IMR-90 (cell line): ENCODE data around the gene CRCP.

Source experiments
- BHLHE40 ChIP-seq: fragments of 150-350 bp; IDR thresholded peaks from 2 replicates; pipeline ENCODE4 v1.6.1; 2016; ENCODE audit warnings: mild to moderate bottlenecking, low read depth, low read length
- CEBPB ChIP-seq: IDR thresholded peaks from 2 replicates; pipeline ENCODE4 v1.6.1; 2012; ENCODE audit warnings: low read depth, low read length, improper control_type of control experiment
- CHD1 ChIP-seq: IDR thresholded peaks from 2 replicates; pipeline ENCODE4 v1.6.1; 2012; ENCODE audit warnings: low read depth, low read length, improper control_type of control experiment
- CTCF ChIP-seq: conservative IDR thresholded peaks from 2 replicates; pipeline ENCODE4 v1.5.1; 2012; ENCODE audit warnings: mild to moderate bottlenecking, low read depth, low read length, improper control_type of control experiment
- ELK1 ChIP-seq: fragments of 150-350 bp; IDR thresholded peaks from 2 replicates; pipeline ENCODE4 v1.6.1; 2016; ENCODE audit warnings: low read depth, mild to moderate bottlenecking, low read length, moderate library complexity, borderline replicate concordance
- MAFK ChIP-seq: IDR thresholded peaks from 2 replicates; pipeline ENCODE4 v1.6.1; 2012; ENCODE audit warnings: low read depth, low read length, improper control_type of control experiment
- MAZ ChIP-seq: IDR thresholded peaks from 2 replicates; pipeline ENCODE4 v1.6.1; 2012; ENCODE audit warnings: low read depth, mild to moderate bottlenecking, low read length, improper control_type of control experiment, moderate library complexity, borderline replicate concordance
- MXI1 ChIP-seq: IDR thresholded peaks from 2 replicates; pipeline ENCODE4 v1.6.1; 2012; ENCODE audit warnings: low read depth, mild to moderate bottlenecking, low read length, moderate library complexity, borderline replicate concordance
- NFE2L2 ChIP-seq: fragments of 150-350 bp; IDR thresholded peaks from 2 replicates; pipeline ENCODE4 v1.6.1; 2016; ENCODE audit warnings: low read depth, mild to moderate bottlenecking, low read length
- POLR2A ChIP-seq: IDR thresholded peaks from 2 replicates; pipeline ENCODE4 v1.6.1; 2012; ENCODE audit warnings: mild to moderate bottlenecking, low read depth, low read length
- RAD21 ChIP-seq: IDR thresholded peaks from 2 replicates; pipeline ENCODE4 v1.6.1; 2012; ENCODE audit warnings: low read length, improper control_type of control experiment
- RFX5 ChIP-seq: IDR thresholded peaks from 2 replicates; pipeline ENCODE4 v1.8.0; 2012; ENCODE audit warnings: low read depth, mild to moderate bottlenecking, low read length, moderate library complexity
- SMC3 ChIP-seq: fragments of 150-350 bp; IDR thresholded peaks from 2 replicates; pipeline ENCODE4 v1.6.1; 2016; ENCODE audit warnings: low read depth, mild to moderate bottlenecking, antibody characterized with exemption, low read length, moderate library complexity
- USF2 ChIP-seq: fragments of 150-350 bp; IDR thresholded peaks from 2 replicates; pipeline ENCODE4 v1.6.1; 2017; ENCODE audit warnings: mild to moderate bottlenecking, antibody characterized with exemption, low read length, low read depth

GRCh38 chr7:66167773-66168387, 53.2 kb downstream of the CRCP start:
- TF ChIP-seq POLR2A: no peak
- TF ChIP-seq CTCF: no peak
- no peak for TF ChIP-seq RFX5
- TF ChIP-seq CEBPB: peak; percentile 28; the same call in 1 of the 2 replicates
- TF ChIP-seq MAZ: no peak
- no peak for TF ChIP-seq RAD21
- TF ChIP-seq USF2: no peak
- peak; percentile 33; the same call in 1 of the 2 replicates for TF ChIP-seq NFE2L2
- TF ChIP-seq MAFK: peak; percentile 37; the same call in 1 of the 2 replicates
- TF ChIP-seq SMC3: no peak
- TF ChIP-seq BHLHE40: no peak
- TF ChIP-seq MXI1: no peak
- TF ChIP-seq CHD1: no peak
- TF ChIP-seq ELK1: no peak
